Endothelial cell of umbilical vein (primary cell): ENCODE results near the gene DPP10. TPM values are rescaled to one million over a fixed set of nuclear protein-coding genes. Genes with fewer than 3 reads are reported as not detected.

Experiments
- BruUV-seq: library from RNA; stranded (reverse); fragments of 400-500 nt; replicated peaks from 2 replicates; lab custom pipeline; 2021; lab: Mats Ljungman, UMichigan
- CTCF ChIA-PET: fragments of 300-600, 350-600 bp; sonication (Branson Sonifier 250); formaldehyde crosslinking; loops from one replicate; lab custom pipeline; 2021; ENCODE audit warnings: antibody characterized with exemption, inconsistent platforms; lab: Charles Lee
- POLR2A ChIA-PET: fragments of 300-600, 350-600 bp; sonication (Branson Sonifier 250); formaldehyde crosslinking; loops from one replicate; lab custom pipeline; 2021; ENCODE audit warnings: antibody characterized with exemption, inconsistent platforms; lab: Charles Lee
- DNase-seq: peaks from one replicate; pipeline ENCODE4 v3.0.0-alpha.2; 2011; ENCODE audit warnings: low read depth, low spot score
- FAIRE-seq: peaks from 2 replicates; lab custom pipeline; 2011; peaks lifted over from hg19 to GRCh38; lab: Jason Lieb, UNC
- H2AFZ ChIP-seq: 2 replicates; pipeline ENCODE4 v1.6.0; 2012; ENCODE audit warnings: low read depth, low read length, control low read depth, inconsistent platforms
- H3K27ac ChIP-seq: 2 replicates; pipeline ENCODE4 v1.5.1; 2011; ENCODE audit warnings: low read depth, mild to moderate bottlenecking, control low read depth, low read length, moderate library complexity; ENCODE audit not compliant: insufficient read depth
- H3K27me3 ChIP-seq, 2 experiments: 2 replicates each; pipeline versions ENCODE4 v1.6.0 to v1.6.1; 2011; ENCODE audit warnings: low read length in 2 of 2, mixed read lengths in 1 of 2; ENCODE audit not compliant: control insufficient read depth in 2 of 2, insufficient read depth in 2 of 2
- H3K36me3 ChIP-seq, 2 experiments: 2 replicates in 1 of 2; 3 replicates in 1 of 2; pipeline ENCODE4 v1.5.1; 2011; ENCODE audit warnings: low read length in 2 of 2, mild to moderate bottlenecking in 1 of 2, moderate library complexity in 1 of 2; ENCODE audit not compliant: control insufficient read depth in 2 of 2, insufficient read depth in 2 of 2; ENCODE audit errors: extremely low read depth in 1 of 2
- H3K4me1 ChIP-seq: 3 replicates; pipeline ENCODE4 v1.5.1; 2011; ENCODE audit warnings: mild to moderate bottlenecking, low read length; ENCODE audit not compliant: control insufficient read depth, insufficient read depth; ENCODE audit errors: extremely low read depth
- H3K4me2 ChIP-seq: 2 replicates; pipeline ENCODE4 v1.6.1; 2011; ENCODE audit warnings: low read length, control low read depth, mixed read lengths; ENCODE audit not compliant: insufficient read depth
- H3K4me3 ChIP-seq, 3 experiments: fragments of 200-600 bp in 1 of 3; sonication (generic), shearing (Covaris generic) in 1 of 3; replicated peaks in 1 of 3; 2 replicates each; pipeline ENCODE4 v1.5.1; 2011 to 2016; ENCODE audit warnings: control low read depth in 3 of 3, low read length in 3 of 3, mild to moderate bottlenecking in 2 of 3, inconsistent platforms in 1 of 3, low read depth in 1 of 3, moderate library complexity in 1 of 3; ENCODE audit not compliant: insufficient read depth in 1 of 3
- H3K79me2 ChIP-seq: 2 replicates; pipeline ENCODE4 v1.6.0; 2012; ENCODE audit warnings: low read length, inconsistent platforms; ENCODE audit not compliant: control insufficient read depth, insufficient read depth
- H3K9ac ChIP-seq: replicated peaks from 2 replicates; pipeline ENCODE3; 2011; ENCODE audit warnings: low read length, control low read depth; ENCODE audit not compliant: insufficient read depth; ENCODE audit errors: extremely low read depth
- H3K9me1 ChIP-seq: replicated peaks from 3 replicates; pipeline ENCODE4 v1.6.0; 2011; ENCODE audit warnings: mild to moderate bottlenecking, low read length; ENCODE audit not compliant: control insufficient read depth, insufficient read depth; ENCODE audit errors: extremely low read depth
- H3K9me3 ChIP-seq: replicated peaks from 2 replicates; pipeline ENCODE4 v1.5.1; 2012; ENCODE audit warnings: low read length, inconsistent platforms; ENCODE audit not compliant: control insufficient read depth, insufficient read depth
- H4K20me1 ChIP-seq: replicated peaks from 2 replicates; pipeline ENCODE3; 2011; ENCODE audit warnings: mild to moderate bottlenecking, low read length; ENCODE audit not compliant: control insufficient read depth, insufficient read depth; ENCODE audit errors: extremely low read depth
- EZH2 ChIP-seq: IDR thresholded peaks from 2 replicates; pipeline ENCODE4 v1.6.1; 2012; ENCODE audit warnings: borderline replicate concordance, low read depth, mild to moderate bottlenecking, moderate library complexity, low read length, inconsistent platforms; ENCODE audit not compliant: severe bottlenecking
- JUN ChIP-seq: IDR thresholded peaks from 2 replicates; pipeline ENCODE4 v1.6.1; 2011; ENCODE audit warnings: borderline replicate concordance, low read depth; ENCODE audit not compliant: insufficient read length, insufficient read depth
- MYC ChIP-seq: IDR thresholded peaks from one replicate; pipeline ENCODE4 v1.6.1; 2011; ENCODE audit warnings: mild to moderate bottlenecking, low read depth, low read length
- POLR2A ChIP-seq: IDR thresholded peaks from 2 replicates; pipeline ENCODE4 v1.6.1; 2012; ENCODE audit warnings: low read depth, mild to moderate bottlenecking, control low read depth, low read length
- POLR2AphosphoS5 ChIP-seq: IDR thresholded peaks from 2 replicates; pipeline ENCODE4 v1.6.1; 2012; ENCODE audit warnings: low read depth, mild to moderate bottlenecking, control low read depth, low read length, moderate library complexity; ENCODE audit not compliant: insufficient read depth
- dilution Hi-C: fragments of 300-500 bp; cut with MboI; formaldehyde crosslinking; loops from one replicate; pipeline ENCODE4 v1.15.0; 2019; ENCODE audit warnings: low sequenced_read_pairs; ENCODE audit not compliant: extremely low pct_ligation_motif_present
- intact Hi-C: fragments of 100-400 bp; cut with micrococcal nuclease; formaldehyde crosslinking; loops from one replicate; pipeline ENCODE4 v1.10.0; 2022
- polyA plus RNA-seq, 4 experiments: library from polyadenylated mRNA; depleted of rRNA in 3 of 4; stranded (reverse) in 3 of 4; unstranded in 1 of 4; fragments of >200 nt; gene quantifications; 2 replicates each; pipeline versions ENCODE4 v1.2.1 to v1.2.3, GENCODE V29; 2011 to 2012; ENCODE audit warnings: missing spikeins in 1 of 4
- total RNA-seq: library from RNA; stranded (reverse); gene quantifications from 2 replicates; pipeline ENCODE4 v1.2.3, GENCODE V29; 2021
- TF ChIP-seq, protein P1 (sequence below), 2 donors: IDR thresholded peaks; 1 replicate in 1 of 2; 2 replicates in 1 of 2; pipeline ENCODE4 v1.5.1; 2011; ENCODE audit warnings: low read length in 2 of 2, mild to moderate bottlenecking in 2 of 2, moderate library complexity in 2 of 2, control low read depth in 1 of 2, inconsistent platforms in 1 of 2, low read depth in 1 of 2; ENCODE audit not compliant: insufficient read depth in 1 of 2; ENCODE audit errors: extremely low read depth in 1 of 2
- TF ChIP-seq, protein P2 (sequence below): IDR thresholded peaks from 2 replicates; pipeline ENCODE4 v1.6.1; 2011; ENCODE audit not compliant: insufficient read depth, insufficient read length

DPP10 gene
- total and polyA plus RNA-seq, 2 donors (not counting 3 experiments of a cell fraction or from before 2014, with no cell fraction given), result not detected

DNA sequence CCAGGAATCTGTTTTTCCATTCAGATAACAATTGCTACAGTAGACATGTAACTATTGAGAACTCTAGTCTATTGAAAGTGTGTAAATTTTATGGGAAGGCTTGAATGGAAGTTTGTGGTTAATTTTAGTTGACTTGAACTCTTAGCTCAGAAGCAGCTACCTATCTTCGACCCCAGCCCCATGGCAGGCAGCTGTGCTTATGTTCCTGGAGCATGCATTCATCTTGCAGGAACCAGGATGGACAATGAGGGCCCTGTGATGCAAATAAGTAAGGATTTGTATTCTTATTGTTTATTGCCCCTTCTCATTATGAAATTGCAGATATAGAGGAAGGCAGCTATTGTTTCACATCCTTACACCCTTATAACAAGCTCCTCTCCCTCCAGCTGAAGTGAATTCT is 1252.2 kb downstream of the DPP10 start:
- H3K27me3 ChIP-seq, result no peaks in the 10 kb centered on the region
- dilution Hi-C loops (no loop called here), intact Hi-C loops (no loop called here)
- H3K36me3 ChIP-seq, result no peaks in the 10 kb centered on the region
- H3K79me2 ChIP-seq, result no peaks in the 10 kb centered on the region
- FAIRE-seq (no peak), DNase-seq (no peak)
- H3K9me3 ChIP-seq, result peaks cover 2% of the 10 kb centered on the region
- H3K9me1 ChIP-seq, result no peaks in the 10 kb centered on the region
- H3K4me1 ChIP-seq, result no peaks in the 10 kb centered on the region
- no TSS peak for BruUV-seq
- ChIA-PET CTCF (no interaction called here), POLR2A (no interaction called here)
- H3K4me3 ChIP-seq, result no peak overlapping the region
- TF ChIP-seq, protein P1, sequence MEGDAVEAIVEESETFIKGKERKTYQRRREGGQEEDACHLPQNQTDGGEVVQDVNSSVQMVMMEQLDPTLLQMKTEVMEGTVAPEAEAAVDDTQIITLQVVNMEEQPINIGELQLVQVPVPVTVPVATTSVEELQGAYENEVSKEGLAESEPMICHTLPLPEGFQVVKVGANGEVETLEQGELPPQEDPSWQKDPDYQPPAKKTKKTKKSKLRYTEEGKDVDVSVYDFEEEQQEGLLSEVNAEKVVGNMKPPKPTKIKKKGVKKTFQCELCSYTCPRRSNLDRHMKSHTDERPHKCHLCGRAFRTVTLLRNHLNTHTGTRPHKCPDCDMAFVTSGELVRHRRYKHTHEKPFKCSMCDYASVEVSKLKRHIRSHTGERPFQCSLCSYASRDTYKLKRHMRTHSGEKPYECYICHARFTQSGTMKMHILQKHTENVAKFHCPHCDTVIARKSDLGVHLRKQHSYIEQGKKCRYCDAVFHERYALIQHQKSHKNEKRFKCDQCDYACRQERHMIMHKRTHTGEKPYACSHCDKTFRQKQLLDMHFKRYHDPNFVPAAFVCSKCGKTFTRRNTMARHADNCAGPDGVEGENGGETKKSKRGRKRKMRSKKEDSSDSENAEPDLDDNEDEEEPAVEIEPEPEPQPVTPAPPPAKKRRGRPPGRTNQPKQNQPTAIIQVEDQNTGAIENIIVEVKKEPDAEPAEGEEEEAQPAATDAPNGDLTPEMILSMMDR (IDR thresholded peaks at IDR 0.05; ENCODE audit: extremely low read depth in 1 of 2, insufficient read depth in 1 of 2, low read depth in 1 of 2, low read length in 2 of 2), result no peak
- TF ChIP-seq JUN, result no peak
- no peak for TF ChIP-seq EZH2
- TF ChIP-seq POLR2A, result no peak
- H2AFZ ChIP-seq, result no peak overlapping the region
- no peak overlapping the region for H3K27ac ChIP-seq
- no peak overlapping the region for H3K9ac ChIP-seq
- no peaks in the 10 kb centered on the region for H4K20me1 ChIP-seq
- H3K4me2 ChIP-seq, result no peak overlapping the region

DNA sequence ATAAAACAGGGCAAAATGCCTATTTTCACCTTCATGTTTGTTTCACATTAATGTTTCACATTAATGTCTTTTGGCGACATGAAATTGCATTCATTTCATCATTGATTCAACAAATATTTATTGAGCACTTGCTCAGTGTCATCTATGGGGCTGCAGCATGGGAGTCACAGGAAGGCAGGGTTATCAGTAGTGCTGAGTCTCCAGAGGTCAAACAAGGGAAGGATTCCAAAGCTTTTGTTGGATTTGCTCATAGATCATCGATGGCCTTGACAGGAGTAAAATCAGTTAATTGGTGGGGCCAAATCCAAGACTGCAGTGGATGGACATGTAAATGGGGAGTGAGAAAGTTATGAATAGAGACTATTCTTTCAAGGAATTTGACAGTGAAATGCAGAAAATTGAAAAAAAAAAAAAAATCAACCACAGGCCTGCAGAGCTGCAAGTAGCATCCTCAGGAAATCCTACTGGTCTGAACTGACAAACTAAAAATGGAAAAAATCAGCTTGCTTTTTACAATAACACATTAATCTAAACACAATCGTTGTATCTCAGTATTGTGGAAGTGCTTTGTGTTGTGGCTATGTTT is 1290.8 kb downstream of the DPP10 start:
- Histone ChIP-seq H3K9ac (no peak overlapping the region), H3K27ac (no peak overlapping the region), H3K9me3 (peaks cover 2% of the 10 kb centered on the region), H3K4me3 (no peak overlapping the region), H3K4me1 (no peaks in the 10 kb centered on the region), H3K4me2 (no peak overlapping the region), H3K79me2 (no peaks in the 10 kb centered on the region), H4K20me1 (no peaks in the 10 kb centered on the region), H3K36me3 (no peaks in the 10 kb centered on the region), H2AFZ (no peak overlapping the region), H3K27me3 (no peaks in the 10 kb centered on the region), H3K9me1 (no peaks in the 10 kb centered on the region)
- BruUV-seq, result no TSS peak
- ChIA-PET POLR2A (interaction anchor here (0.7 kb wide), 1 partner anchor 41 kb away, joined by 5 read pairs; no protein-coding TSS in a partner anchor), CTCF (no interaction called here)
- no peak for FAIRE-seq
- dilution Hi-C loops (no loop called here), intact Hi-C loops (no loop called here)
- TF ChIP-seq MYC (no peak), POLR2AphosphoS5 (no peak)
- TF ChIP-seq, protein P2, sequence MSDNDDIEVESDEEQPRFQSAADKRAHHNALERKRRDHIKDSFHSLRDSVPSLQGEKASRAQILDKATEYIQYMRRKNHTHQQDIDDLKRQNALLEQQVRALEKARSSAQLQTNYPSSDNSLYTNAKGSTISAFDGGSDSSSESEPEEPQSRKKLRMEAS, result no peak
- DNase-seq, result no peak
